Stomach (tissue), 9 donors: ENCODE results near the gene YIPF1. TPM values are rescaled to one million over a fixed set of nuclear protein-coding genes. Genes with fewer than 3 reads are reported as not detected.

ENCODE experiments used
- DNase-seq, 2 donors: peaks; one replicate each; pipeline versions ENCODE4 v3.0.0 to v3.0.0-alpha.2; 2013 to 2019
- H3K27ac ChIP-seq, 5 donors: fragments of 200-600 bp in 4 of 5; sonication (generic) in 4 of 5; one replicate each; pipeline ENCODE4 v1.5.1; 2013 to 2019; ENCODE audit warnings: mild to moderate bottlenecking in 1 of 5, moderate library complexity in 1 of 5
- H3K27me3 ChIP-seq, 3 donors: fragments of 200-600 bp; sonication (generic); one replicate each; pipeline ENCODE4 v1.5.1; 2017 to 2019; ENCODE audit warnings: mixed run types in 1 of 3
- H3K36me3 ChIP-seq, 4 donors: fragments of 200-600 bp; sonication (generic); 1 replicate in 3 of 4; 2 replicates in 1 of 4; pipeline ENCODE4 v1.5.1; 2016 to 2019
- H3K4me1 ChIP-seq, 4 donors: fragments of 200-600 bp; sonication (generic); one replicate each; pipeline ENCODE4 v1.5.1; 2016 to 2019
- H3K4me3 ChIP-seq, 4 donors: fragments of 200-600 bp; sonication (generic) in 3 of 4; one replicate each; pipeline ENCODE4 v1.5.1; 2016 to 2019; ENCODE audit warnings: mild to moderate bottlenecking in 1 of 4
- H3K9me3 ChIP-seq, 4 donors: fragments of 200-600 bp; sonication (generic); one replicate each; pipeline ENCODE4 v1.5.1; 2016 to 2019
- EP300 ChIP-seq: sonication (generic); formaldehyde crosslinking; IDR thresholded peaks from one replicate; pipeline ENCODE4 v1.6.1; 2017; ENCODE audit warnings: antibody characterized with exemption
- POLR2A ChIP-seq, 4 donors: fragments of 450-650 bp; IDR thresholded peaks; one replicate each; pipeline ENCODE4 v1.6.1; 2016; ENCODE audit warnings: antibody characterized with exemption in 4 of 4, control low read depth in 2 of 4, mild to moderate bottlenecking in 1 of 4, moderate library complexity in 1 of 4
- POLR2AphosphoS5 ChIP-seq, 3 donors: sonication (generic); formaldehyde crosslinking; IDR thresholded peaks; one replicate each; pipeline ENCODE4 v1.6.1; 2016; ENCODE audit warnings: antibody characterized with exemption in 3 of 3
- WGBS, 5 donors: extraction: QIAGEN DNeasy Blood & Tissue Kit in 3 of 5; methylation state at CpG; one replicate each; pipeline versions ENCODE4 v1.1.5 to v1.1.7; 2013 to 2018; 5-methylcytosine and 5-hydroxymethylcytosine counted together
- intact Hi-C: fragments of 100-400 bp; cut with DNase I; formaldehyde crosslinking; loops from one replicate; pipeline ENCODE4 v1.15.1; 2023; ENCODE audit warnings: low total_unique reads
- polyA plus RNA-seq, 3 donors: library from polyadenylated mRNA; stranded (reverse); fragments of 200-250 nt; gene quantifications; one replicate each; pipeline ENCODE4 v1.2.3, GENCODE V29; 2013
- total RNA-seq, 5 donors: library from RNA; depleted of rRNA; stranded (reverse); fragments of >200 nt; gene quantifications; one replicate each; pipeline versions ENCODE4 v1.1.0 to v1.2.3, GENCODE V29; 2014 to 2016
- TF ChIP-seq, protein P1 (sequence below), 7 experiments: fragments of 450-650 bp in 4 of 7; fragments of 200-600 bp in 3 of 7; sonication (generic) in 3 of 7; IDR thresholded peaks; one replicate each; pipeline ENCODE4 v1.5.1; 2016 to 2019; ENCODE audit warnings: antibody characterized with exemption in 7 of 7, control low read depth in 2 of 7, mild to moderate bottlenecking in 1 of 7
- donor health status: healthy with polysubstance abuse.
- donor health status: Bipolar disorder and iron deficiency.
- donor health status: healthy.

The YIPF1 gene
- total and polyA plus RNA-seq, 8 donors: 7.6 to 44.3 (median 22.7) TPM

DNA sequence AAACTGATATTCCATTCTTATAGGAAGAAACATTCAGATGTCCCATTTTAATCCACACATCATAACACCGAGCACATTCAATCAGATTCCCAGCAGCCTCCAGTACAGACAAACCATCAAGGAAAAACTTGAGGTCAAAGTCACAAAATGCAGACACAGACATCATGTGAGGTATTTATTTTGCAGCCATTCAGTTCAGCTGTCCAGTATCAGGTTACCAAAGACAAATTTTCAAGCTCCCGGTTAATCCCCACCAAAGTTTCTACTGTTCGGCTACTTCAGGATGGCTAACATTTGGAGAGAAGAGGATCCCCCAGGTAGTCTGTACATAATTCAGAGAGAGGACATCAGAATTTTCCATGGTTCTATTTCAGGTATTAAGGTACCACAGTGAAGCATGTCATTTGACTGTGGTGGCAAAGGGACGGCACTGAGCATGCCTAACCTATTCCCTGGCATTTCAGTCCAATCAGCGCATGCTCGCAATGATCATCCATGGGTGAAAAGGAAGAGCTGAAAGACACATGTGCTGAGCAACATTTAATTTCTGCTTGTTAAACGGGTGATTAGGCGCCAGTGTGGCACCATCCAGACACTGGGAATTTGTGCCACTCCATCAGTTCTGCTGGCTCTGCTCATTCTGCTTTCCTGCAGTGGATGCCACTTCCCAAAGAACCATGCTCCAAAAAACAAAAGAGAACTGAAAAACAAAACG, 37.9 kb downstream of the YIPF1 start:
- TF ChIP-seq EP300 (no peak), POLR2A (IDR thresholded peaks at IDR 0.05) (no peak), POLR2AphosphoS5 (IDR thresholded peaks at IDR 0.05) (no peak)
- Histone ChIP-seq H3K27ac (no peak overlapping the region), H3K9me3 (no peaks in the 10 kb centered on the region), H3K4me1 (no peaks in the 10 kb centered on the region), H3K36me3 (peaks cover 31 to 67% (median 62%) of the 10 kb centered on the region in 4 donors), H3K27me3 (no peaks in the 10 kb centered on the region), H3K4me3 (no peak overlapping the region)
- intact Hi-C loops: no loop called here
- 85 to 94% (median 88%) methylated on average over 9 of the region's 9 CpGs for WGBS, 5 donors
- DNase-seq: peak in 1 of 2 donors; percentile 22

DNA sequence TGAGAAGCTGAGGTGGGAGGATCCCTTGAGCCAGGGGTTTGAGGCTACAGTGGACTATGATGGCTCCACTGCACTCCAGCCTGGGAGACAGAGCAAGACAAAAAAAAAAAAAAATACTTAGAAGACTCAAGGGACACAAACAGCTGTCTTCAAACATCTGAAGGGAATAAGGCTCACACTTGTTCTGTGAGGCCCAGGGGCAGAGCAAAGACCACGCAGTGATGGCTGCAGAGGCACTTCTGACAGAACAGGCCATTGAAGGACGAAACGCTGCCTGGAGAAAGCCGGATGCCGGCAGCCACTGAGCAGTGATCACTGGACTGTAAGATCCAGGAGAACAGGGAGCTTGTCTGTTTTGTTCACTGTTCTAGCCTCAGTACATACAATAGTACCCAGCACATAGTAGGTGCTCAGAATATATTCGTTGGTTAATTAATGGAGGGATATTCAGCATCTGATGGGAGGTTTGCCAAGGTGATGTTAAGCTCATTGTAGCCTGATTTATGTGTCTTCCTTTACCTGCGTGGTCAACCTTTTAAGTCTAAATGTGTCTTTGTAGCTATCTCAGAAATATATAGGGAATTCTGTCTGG, 39.4 kb downstream of the YIPF1 start:
- intact Hi-C loops: no loop called here
- Histone ChIP-seq H3K36me3 (peaks cover 17 to 51% (median 47%) of the 10 kb centered on the region in 4 donors), H3K27me3 (no peaks in the 10 kb centered on the region), H3K27ac (no peak overlapping the region), H3K9me3 (no peaks in the 10 kb centered on the region), H3K4me1 (no peaks in the 10 kb centered on the region), H3K4me3 (no peak overlapping the region)
- TF ChIP-seq POLR2A (IDR thresholded peaks at IDR 0.05): no peak
- TF ChIP-seq POLR2AphosphoS5 (IDR thresholded peaks at IDR 0.05): no peak
- no peak for TF ChIP-seq EP300
- 87 to 90% (median 90%) methylated on average over 7 of the region's 7 CpGs for WGBS, 5 donors
- no peak for DNase-seq

DNA sequence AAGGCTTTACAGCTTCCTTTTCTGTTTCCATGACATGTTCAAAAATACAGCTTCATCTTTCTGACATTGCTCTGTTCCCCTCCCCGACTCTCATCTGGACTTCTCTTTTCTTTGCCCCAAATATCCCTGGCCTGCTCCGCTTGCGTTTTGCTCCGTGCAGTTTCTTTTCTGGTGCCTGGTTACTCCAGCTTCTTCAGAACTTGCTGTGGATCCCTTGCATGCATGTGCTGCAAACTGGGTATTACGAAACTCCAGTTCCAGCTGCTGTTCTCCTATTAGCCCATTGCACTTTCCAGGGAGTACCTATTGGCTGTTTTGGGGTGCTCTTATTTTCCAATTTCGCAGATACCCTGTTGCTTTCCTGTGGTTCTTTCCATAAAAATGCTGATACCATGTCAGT, 41.6 kb downstream of the YIPF1 start:
- H3K9me3 ChIP-seq: peaks cover 0 to 3% (median under 1%) of the 10 kb centered on the region in 4 donors
- peaks cover 9 to 29% (median 25%) of the 10 kb centered on the region in 4 donors for H3K36me3 ChIP-seq
- no peaks in the 10 kb centered on the region for H3K27me3 ChIP-seq
- H3K27ac ChIP-seq: no peak overlapping the region
- TF ChIP-seq POLR2A (IDR thresholded peaks at IDR 0.05): no peak
- TF ChIP-seq, protein P1, sequence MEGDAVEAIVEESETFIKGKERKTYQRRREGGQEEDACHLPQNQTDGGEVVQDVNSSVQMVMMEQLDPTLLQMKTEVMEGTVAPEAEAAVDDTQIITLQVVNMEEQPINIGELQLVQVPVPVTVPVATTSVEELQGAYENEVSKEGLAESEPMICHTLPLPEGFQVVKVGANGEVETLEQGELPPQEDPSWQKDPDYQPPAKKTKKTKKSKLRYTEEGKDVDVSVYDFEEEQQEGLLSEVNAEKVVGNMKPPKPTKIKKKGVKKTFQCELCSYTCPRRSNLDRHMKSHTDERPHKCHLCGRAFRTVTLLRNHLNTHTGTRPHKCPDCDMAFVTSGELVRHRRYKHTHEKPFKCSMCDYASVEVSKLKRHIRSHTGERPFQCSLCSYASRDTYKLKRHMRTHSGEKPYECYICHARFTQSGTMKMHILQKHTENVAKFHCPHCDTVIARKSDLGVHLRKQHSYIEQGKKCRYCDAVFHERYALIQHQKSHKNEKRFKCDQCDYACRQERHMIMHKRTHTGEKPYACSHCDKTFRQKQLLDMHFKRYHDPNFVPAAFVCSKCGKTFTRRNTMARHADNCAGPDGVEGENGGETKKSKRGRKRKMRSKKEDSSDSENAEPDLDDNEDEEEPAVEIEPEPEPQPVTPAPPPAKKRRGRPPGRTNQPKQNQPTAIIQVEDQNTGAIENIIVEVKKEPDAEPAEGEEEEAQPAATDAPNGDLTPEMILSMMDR (IDR thresholded peaks at IDR 0.05): no peak
- no peak for TF ChIP-seq EP300
- no peak for TF ChIP-seq POLR2AphosphoS5 (IDR thresholded peaks at IDR 0.05)
- 83 to 94% (median 92%) methylated on average over 6 of the region's 6 CpGs for WGBS, 5 donors
- H3K4me3 ChIP-seq: no peak overlapping the region
- intact Hi-C loops: no loop called here
- DNase-seq: no peak
- no peaks in the 10 kb centered on the region for H3K4me1 ChIP-seq

DNA sequence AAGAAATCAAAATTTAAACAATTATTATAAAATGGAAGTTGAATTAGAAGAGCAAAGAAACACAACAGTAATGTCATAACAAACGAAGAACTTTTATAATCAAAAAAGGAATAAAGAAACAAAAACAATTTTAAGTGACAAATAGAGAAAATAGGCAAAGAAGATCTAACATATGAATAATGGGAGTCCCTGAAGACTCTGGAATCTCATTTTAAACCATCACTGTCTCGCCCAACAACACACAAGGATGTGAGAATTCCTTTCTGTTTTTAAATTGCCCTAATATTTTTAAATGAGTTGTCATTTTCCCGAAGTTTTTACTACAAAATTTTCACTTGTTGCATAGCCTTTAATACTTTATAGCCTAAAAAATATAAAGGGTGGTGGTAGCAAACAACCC, 47.2 kb downstream of the YIPF1 start:
- 81 to 90% (median 87%) methylated on average over 3 of the region's 3 CpGs for WGBS, 5 donors
- H3K9me3 ChIP-seq: peaks cover 0 to 17% (median 11%) of the 10 kb centered on the region in 4 donors
- H3K36me3 ChIP-seq: no peaks in the 10 kb centered on the region
- intact Hi-C loops: no loop called here
- no peaks in the 10 kb centered on the region for H3K27me3 ChIP-seq
- no peak overlapping the region for H3K27ac ChIP-seq
- DNase-seq: no peak
- TF ChIP-seq POLR2AphosphoS5 (IDR thresholded peaks at IDR 0.05) (no peak), POLR2A (IDR thresholded peaks at IDR 0.05) (no peak), EP300 (no peak)
- TF ChIP-seq, protein P1 (IDR thresholded peaks at IDR 0.05): no peak
- peaks cover 0 to 8% (median 4%) of the 10 kb centered on the region in 4 donors for H3K4me1 ChIP-seq
- no peak overlapping the region for H3K4me3 ChIP-seq

DNA sequence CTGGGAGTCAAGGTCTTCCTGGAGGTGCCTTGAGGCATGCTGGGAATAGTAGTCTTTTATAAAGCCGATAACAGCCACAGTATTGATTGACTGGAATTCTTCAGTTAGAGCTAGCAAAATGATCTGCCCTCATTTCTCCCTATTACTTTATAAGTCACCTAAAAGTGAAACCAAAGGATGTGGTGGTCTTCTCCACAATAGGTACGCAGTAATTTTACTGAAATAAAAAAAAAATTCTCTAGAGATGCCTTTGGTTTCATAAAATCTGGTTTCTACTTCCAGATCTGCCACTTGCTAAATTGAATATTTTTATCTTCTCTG, 51.0 kb downstream of the YIPF1 start:
- Histone ChIP-seq H3K4me3 (peak overlapping the region; percentile 72 to 97 (median 92)), H3K9me3 (peaks cover 0 to 17% (median 11%) of the 10 kb centered on the region in 4 donors), H3K36me3 (no peaks in the 10 kb centered on the region), H3K27me3 (no peaks in the 10 kb centered on the region), H3K27ac (peak overlapping the region in 4 of 5 donors; percentile 83 to 97 (median 96)), H3K4me1 (peaks cover 4 to 18% (median 15%) of the 10 kb centered on the region in 4 donors)
- intact Hi-C loops: no loop called here
- TF ChIP-seq POLR2AphosphoS5 (IDR thresholded peaks at IDR 0.05) (no peak), EP300 (no peak), POLR2A (IDR thresholded peaks at IDR 0.05) (no peak)
- TF ChIP-seq, protein P1 (IDR thresholded peaks at IDR 0.05): no peak
- DNase-seq: no peak
- 2 to 9% (median 5%) methylated on average over 2 of the region's 2 CpGs for WGBS, 5 donors
